Endothelial cell of umbilical vein (primary cell): ENCODE results near the gene SDC4.

Experiments used
- CTCF ChIP-seq, 2 donors: IDR thresholded peaks; 1 replicate in 1 of 2; 2 replicates in 1 of 2; pipeline ENCODE4 v1.5.1; 2011; ENCODE audit warnings: low read length in 2 of 2, mild to moderate bottlenecking in 2 of 2, moderate library complexity in 2 of 2, control low read depth in 1 of 2, inconsistent platforms in 1 of 2, low read depth in 1 of 2; ENCODE audit not compliant: insufficient read depth in 1 of 2; ENCODE audit errors: extremely low read depth in 1 of 2
- EZH2 ChIP-seq: IDR thresholded peaks from 2 replicates; pipeline ENCODE4 v1.6.1; 2012; ENCODE audit warnings: borderline replicate concordance, low read depth, mild to moderate bottlenecking, moderate library complexity, low read length, inconsistent platforms; ENCODE audit not compliant: severe bottlenecking
- POLR2A ChIP-seq: IDR thresholded peaks from 2 replicates; pipeline ENCODE4 v1.6.1; 2012; ENCODE audit warnings: low read depth, mild to moderate bottlenecking, control low read depth, low read length
- POLR2AphosphoS5 ChIP-seq: IDR thresholded peaks from 2 replicates; pipeline ENCODE4 v1.6.1; 2012; ENCODE audit warnings: low read depth, mild to moderate bottlenecking, control low read depth, low read length, moderate library complexity; ENCODE audit not compliant: insufficient read depth

GRCh38 chr20:45317826-45318225 is 30.4 kb downstream of the SDC4 start:
- TF ChIP-seq POLR2AphosphoS5 (no peak), CTCF (IDR thresholded peaks at IDR 0.05; ENCODE audit: extremely low read depth in 1 of 2, insufficient read depth in 1 of 2, low read depth in 1 of 2, low read length in 2 of 2) (no peak), POLR2A (no peak), EZH2 (no peak)
